Osteoblast (primary cell): ENCODE data around the gene RANBP17. TPM values are rescaled to one million over a fixed set of nuclear protein-coding genes. Genes with fewer than 3 reads are reported as not detected.

Experiments used
- DNase-seq: peaks from one replicate; pipeline ENCODE4 v3.0.0; 2011; ENCODE audit warnings: low spot score, mixed read lengths; ENCODE audit not compliant: insufficient read length; ENCODE audit errors: missing footprints
- H2AFZ ChIP-seq: 2 replicates; pipeline ENCODE4 v1.6.0; 2011; ENCODE audit warnings: mild to moderate bottlenecking, low read length
- H3K27ac ChIP-seq: 2 replicates; pipeline ENCODE4 v1.5.1; 2011; ENCODE audit warnings: mild to moderate bottlenecking, low read depth, low read length, moderate library complexity
- H3K27me3 ChIP-seq: 2 replicates; pipeline ENCODE4 v1.6.0; 2012; ENCODE audit warnings: mild to moderate bottlenecking, control low read depth, inconsistent platforms, low read length, moderate library complexity; ENCODE audit not compliant: insufficient read depth
- H3K36me3 ChIP-seq: 2 replicates; pipeline ENCODE4 v1.5.1; 2011; ENCODE audit warnings: mild to moderate bottlenecking, low read length, control low read depth, moderate library complexity; ENCODE audit not compliant: insufficient read depth
- H3K4me1 ChIP-seq: 2 replicates; pipeline ENCODE4 v1.5.1; 2011; ENCODE audit warnings: mild to moderate bottlenecking, low read length, control low read depth, moderate library complexity; ENCODE audit not compliant: insufficient read depth
- H3K4me2 ChIP-seq: 2 replicates; pipeline ENCODE4 v1.6.0; 2011; ENCODE audit warnings: mild to moderate bottlenecking, low read length; ENCODE audit not compliant: insufficient read depth
- H3K4me3 ChIP-seq: fragments of 200-600 bp; sonication (generic); 3 replicates; pipeline ENCODE4 v1.5.1; 2012; ENCODE audit warnings: mild to moderate bottlenecking, low read length, inconsistent platforms; ENCODE audit not compliant: insufficient read depth
- H3K79me2 ChIP-seq: 2 replicates; pipeline ENCODE4 v1.6.0; 2012; ENCODE audit warnings: mild to moderate bottlenecking, low read length, control low read depth, inconsistent platforms; ENCODE audit not compliant: insufficient read depth
- H3K9me3 ChIP-seq: 2 replicates; pipeline ENCODE4 v1.5.1; 2011; ENCODE audit warnings: low read depth, low read length, control low read depth
- H4K20me1 ChIP-seq: 2 replicates; pipeline ENCODE4 v1.6.0; 2012; ENCODE audit warnings: mild to moderate bottlenecking, low read length, control low read depth; ENCODE audit not compliant: insufficient read depth
- total RNA-seq: library from RNA; depleted of rRNA; stranded (reverse); fragments of >200 nt; gene quantifications from 2 replicates; pipeline ENCODE4 v1.2.3, GENCODE V29; 2012
- TF ChIP-seq, protein P1 (sequence below): IDR thresholded peaks from 2 replicates; pipeline ENCODE4 v1.5.1; 2011; ENCODE audit warnings: mild to moderate bottlenecking, low read depth, low read length, moderate library complexity; ENCODE audit errors: extremely low read depth

The RANBP17 gene
- total RNA-seq, 1 donor = 4.0 TPM

- H3K27ac ChIP-seq = no peak overlapping the region
- H3K4me2 ChIP-seq = no peak overlapping the region
- no peak overlapping the region for H3K4me3 ChIP-seq
- H2AFZ ChIP-seq = no peak overlapping the region
- H4K20me1 ChIP-seq = no peaks in the 10 kb centered on the region
- H3K9me3 ChIP-seq = no peaks in the 10 kb centered on the region
- no peaks in the 10 kb centered on the region for H3K36me3 ChIP-seq
- no peaks in the 10 kb centered on the region for H3K79me2 ChIP-seq
- TF ChIP-seq, protein P1, sequence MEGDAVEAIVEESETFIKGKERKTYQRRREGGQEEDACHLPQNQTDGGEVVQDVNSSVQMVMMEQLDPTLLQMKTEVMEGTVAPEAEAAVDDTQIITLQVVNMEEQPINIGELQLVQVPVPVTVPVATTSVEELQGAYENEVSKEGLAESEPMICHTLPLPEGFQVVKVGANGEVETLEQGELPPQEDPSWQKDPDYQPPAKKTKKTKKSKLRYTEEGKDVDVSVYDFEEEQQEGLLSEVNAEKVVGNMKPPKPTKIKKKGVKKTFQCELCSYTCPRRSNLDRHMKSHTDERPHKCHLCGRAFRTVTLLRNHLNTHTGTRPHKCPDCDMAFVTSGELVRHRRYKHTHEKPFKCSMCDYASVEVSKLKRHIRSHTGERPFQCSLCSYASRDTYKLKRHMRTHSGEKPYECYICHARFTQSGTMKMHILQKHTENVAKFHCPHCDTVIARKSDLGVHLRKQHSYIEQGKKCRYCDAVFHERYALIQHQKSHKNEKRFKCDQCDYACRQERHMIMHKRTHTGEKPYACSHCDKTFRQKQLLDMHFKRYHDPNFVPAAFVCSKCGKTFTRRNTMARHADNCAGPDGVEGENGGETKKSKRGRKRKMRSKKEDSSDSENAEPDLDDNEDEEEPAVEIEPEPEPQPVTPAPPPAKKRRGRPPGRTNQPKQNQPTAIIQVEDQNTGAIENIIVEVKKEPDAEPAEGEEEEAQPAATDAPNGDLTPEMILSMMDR = no peak
- peaks cover 4% of the 10 kb centered on the region for H3K4me1 ChIP-seq
- no peak for DNase-seq
- no peaks in the 10 kb centered on the region for H3K27me3 ChIP-seq
Observed at GRCh38 chr5:170846846-170847245, 15.0 kb upstream of the RANBP17 start.

DNA sequence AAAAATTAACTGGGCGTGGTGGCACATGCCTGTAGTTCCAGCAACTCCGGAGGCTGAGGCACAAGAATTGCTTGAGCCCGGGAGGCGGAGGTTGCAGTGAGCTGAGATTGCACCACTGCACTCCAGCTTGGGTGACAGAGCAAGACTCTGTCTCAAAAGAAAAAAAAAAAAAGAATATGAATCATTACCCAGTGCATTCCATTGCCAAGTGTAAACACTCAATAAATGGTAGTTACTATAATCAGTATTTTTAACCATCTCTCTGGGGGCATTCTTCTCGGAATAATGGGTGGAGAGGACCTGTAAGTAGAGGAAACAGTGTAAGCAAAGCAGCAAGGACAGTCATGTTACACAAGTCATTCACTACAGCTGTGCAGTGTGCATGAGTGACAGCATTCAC lies 13.8 kb upstream of the RANBP17 start:
- DNase-seq = no peak
- Histone ChIP-seq H3K79me2 (no peaks in the 10 kb centered on the region), H3K4me2 (peak overlapping the region; percentile 51), H3K4me1 (peaks cover 4% of the 10 kb centered on the region), H3K4me3 (no peak overlapping the region), H2AFZ (no peak overlapping the region), H4K20me1 (no peaks in the 10 kb centered on the region), H3K36me3 (no peaks in the 10 kb centered on the region), H3K27me3 (no peaks in the 10 kb centered on the region), H3K9me3 (no peaks in the 10 kb centered on the region), H3K27ac (no peak overlapping the region)
- TF ChIP-seq, protein P1 = no peak

DNA sequence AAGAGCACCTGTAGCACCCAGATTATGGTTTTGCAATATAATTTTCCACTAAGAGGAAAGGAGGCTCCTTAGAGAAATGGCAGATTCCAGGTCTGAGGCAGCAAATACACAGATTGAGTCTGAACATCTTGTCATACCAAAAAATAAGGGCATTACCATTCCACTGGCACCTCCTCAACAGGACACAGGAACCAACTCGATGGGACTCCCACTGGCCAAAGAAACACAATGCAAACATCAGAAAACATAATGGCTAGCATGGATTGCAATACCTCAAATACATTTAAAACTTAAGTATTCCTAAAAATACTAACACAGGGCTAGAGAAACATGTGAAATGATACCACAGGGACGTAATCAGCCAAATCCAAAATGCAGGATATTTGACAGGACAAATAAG lies 12.4 kb upstream of the RANBP17 start:
- H3K27ac ChIP-seq = no peak overlapping the region
- no peaks in the 10 kb centered on the region for H3K36me3 ChIP-seq
- H3K79me2 ChIP-seq = no peaks in the 10 kb centered on the region
- H3K27me3 ChIP-seq = no peaks in the 10 kb centered on the region
- no peak overlapping the region for H2AFZ ChIP-seq
- peaks cover 4% of the 10 kb centered on the region for H3K4me1 ChIP-seq
- no peak overlapping the region for H3K4me3 ChIP-seq
- H3K4me2 ChIP-seq = no peak overlapping the region
- H3K9me3 ChIP-seq = no peaks in the 10 kb centered on the region
- DNase-seq = no peak
- no peaks in the 10 kb centered on the region for H4K20me1 ChIP-seq
- TF ChIP-seq, protein P1 = no peak

- DNase-seq = no peak
- Histone ChIP-seq H3K36me3 (no peaks in the 10 kb centered on the region), H2AFZ (no peak overlapping the region), H3K79me2 (no peaks in the 10 kb centered on the region), H3K4me2 (no peak overlapping the region), H3K4me3 (no peak overlapping the region), H3K27me3 (no peaks in the 10 kb centered on the region), H3K4me1 (no peaks in the 10 kb centered on the region), H4K20me1 (no peaks in the 10 kb centered on the region), H3K27ac (no peak overlapping the region), H3K9me3 (no peaks in the 10 kb centered on the region)
- TF ChIP-seq, protein P1 = no peak
Observed at GRCh38 chr5:170854566-170854965, 7.3 kb upstream of the RANBP17 start.
